Mesendoderm (in vitro differentiated cells): ENCODE measurements around the gene BICRA.

Experiments used
- DNase-seq: peaks from one replicate; pipeline ENCODE4 v3.0.0; 2013
- H2AK5ac ChIP-seq: 2 replicates; pipeline ENCODE4 v1.6.1; 2013; ENCODE audit warnings: low read length, inconsistent platforms
- H2BK120ac ChIP-seq: 2 replicates; pipeline ENCODE4 v1.6.1; 2013; ENCODE audit warnings: low read depth, mild to moderate bottlenecking, low read length, moderate library complexity, mixed read lengths
- H2BK15ac ChIP-seq: replicated peaks from 2 replicates; pipeline ENCODE4 v1.6.1; 2013; ENCODE audit warnings: low read depth, mild to moderate bottlenecking, moderate library complexity
- H2BK5ac ChIP-seq: 2 replicates; pipeline ENCODE4 v1.6.1; 2013; ENCODE audit warnings: low read length, inconsistent platforms
- H3K18ac ChIP-seq: 2 replicates; pipeline ENCODE4 v1.6.1; 2013; ENCODE audit warnings: mild to moderate bottlenecking, low read length, mixed read lengths
- H3K23ac ChIP-seq: one replicate; pipeline ENCODE4 v1.6.1; 2013; ENCODE audit warnings: low read length
- H3K27ac ChIP-seq: 2 replicates; pipeline ENCODE4 v1.5.1; 2013; ENCODE audit warnings: low read depth, mild to moderate bottlenecking, inconsistent platforms, low read length, moderate library complexity
- H3K27me3 ChIP-seq: 2 replicates; pipeline ENCODE4 v1.6.1; 2013; ENCODE audit warnings: low read length, control low read depth, mild to moderate bottlenecking, inconsistent platforms; ENCODE audit not compliant: insufficient read depth, poor library complexity
- H3K36me3 ChIP-seq: 2 replicates; pipeline ENCODE4 v1.6.1; 2013; ENCODE audit warnings: low read length, inconsistent platforms; ENCODE audit not compliant: control insufficient read depth, insufficient read depth
- H3K4ac ChIP-seq: one replicate; pipeline ENCODE4 v1.6.1; 2013; ENCODE audit warnings: low read depth, mild to moderate bottlenecking, low read length, moderate library complexity
- H3K4me1 ChIP-seq: 2 replicates; pipeline ENCODE4 v1.6.1; 2013; ENCODE audit warnings: low read depth, low read length, inconsistent platforms; ENCODE audit not compliant: control insufficient read depth
- H3K4me2 ChIP-seq: 2 replicates; pipeline ENCODE4 v1.6.1; 2013; ENCODE audit warnings: low read length
- H3K4me3 ChIP-seq: 2 replicates; pipeline ENCODE4 v1.5.1; 2013; ENCODE audit warnings: mild to moderate bottlenecking, low read length
- H3K56ac ChIP-seq: one replicate; pipeline ENCODE4 v1.6.1; 2013; ENCODE audit warnings: low read length
- H3K79me1 ChIP-seq: 2 replicates; pipeline ENCODE4 v1.6.1; 2013; ENCODE audit warnings: low read length, inconsistent platforms
- H3K79me2 ChIP-seq: 2 replicates; pipeline ENCODE4 v1.6.1; 2013; ENCODE audit warnings: mild to moderate bottlenecking, low read length; ENCODE audit not compliant: control insufficient read depth, insufficient read depth
- H3K9ac ChIP-seq: 2 replicates; pipeline ENCODE4 v1.6.1; 2013; ENCODE audit warnings: low read length, inconsistent platforms
- H4K5ac ChIP-seq: one replicate; pipeline ENCODE4 v1.6.1; 2013; ENCODE audit warnings: low read length
- H4K8ac ChIP-seq: one replicate; pipeline ENCODE4 v1.6.1; 2013; ENCODE audit warnings: low read depth, mild to moderate bottlenecking, control low read depth, low read length, moderate library complexity
- WGBS: extraction: QIAGEN DNeasy Blood & Tissue Kit; methylation state at CpG from one replicate; pipeline ENCODE4 v1.1.7; 2013; ENCODE audit warnings: low lambda C conversion rate, missing lambda C conversion rate; ENCODE audit not compliant: insufficient coverage; ENCODE audit errors: extremely low coverage; 5-methylcytosine and 5-hydroxymethylcytosine counted together

The BICRA gene

DNA sequence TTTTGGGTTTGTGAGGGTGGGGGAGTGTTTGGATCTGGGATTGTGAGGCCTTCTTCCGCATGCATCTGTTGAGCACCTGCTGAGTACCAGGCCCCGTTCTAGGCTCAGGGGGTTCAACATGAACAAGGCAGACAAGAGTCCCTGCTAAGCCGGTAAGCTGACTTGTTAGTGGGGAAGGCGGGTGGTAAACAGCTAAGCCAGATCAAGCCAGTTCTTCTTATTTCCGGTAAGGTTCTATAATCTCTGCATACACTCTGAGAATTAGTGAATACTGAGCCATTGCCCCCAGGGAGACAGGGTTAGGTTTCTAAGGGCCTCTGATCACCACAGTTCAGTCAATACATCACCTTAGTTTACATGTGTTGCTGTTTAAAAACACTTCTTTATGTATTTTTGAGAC is 94.4 kb downstream of the BICRA start:
- H3K18ac ChIP-seq = no peak overlapping the region
- no peak overlapping the region for H3K4me2 ChIP-seq
- H3K4me1 ChIP-seq = no peaks in the 10 kb centered on the region
- H2AK5ac ChIP-seq = no peak overlapping the region
- H3K4ac ChIP-seq = no peak overlapping the region
- WGBS = no CpG with 5 or more reads among the region's 5 CpGs
- no peak overlapping the region for H3K27ac ChIP-seq
- no peaks in the 10 kb centered on the region for H3K79me1 ChIP-seq
- H2BK120ac ChIP-seq = no peak overlapping the region
- H3K23ac ChIP-seq = no peak overlapping the region
- no peaks in the 10 kb centered on the region for H3K27me3 ChIP-seq
- no peak overlapping the region for H3K9ac ChIP-seq
- no peak overlapping the region for H4K5ac ChIP-seq
- peaks cover 5% of the 10 kb centered on the region for H3K36me3 ChIP-seq
- H4K8ac ChIP-seq = no peak overlapping the region
- no peak overlapping the region for H3K56ac ChIP-seq
- H2BK5ac ChIP-seq = no peak overlapping the region
- DNase-seq = no peak
- H2BK15ac ChIP-seq = no peak overlapping the region
- H3K79me2 ChIP-seq = no peaks in the 10 kb centered on the region
- no peak overlapping the region for H3K4me3 ChIP-seq

DNA sequence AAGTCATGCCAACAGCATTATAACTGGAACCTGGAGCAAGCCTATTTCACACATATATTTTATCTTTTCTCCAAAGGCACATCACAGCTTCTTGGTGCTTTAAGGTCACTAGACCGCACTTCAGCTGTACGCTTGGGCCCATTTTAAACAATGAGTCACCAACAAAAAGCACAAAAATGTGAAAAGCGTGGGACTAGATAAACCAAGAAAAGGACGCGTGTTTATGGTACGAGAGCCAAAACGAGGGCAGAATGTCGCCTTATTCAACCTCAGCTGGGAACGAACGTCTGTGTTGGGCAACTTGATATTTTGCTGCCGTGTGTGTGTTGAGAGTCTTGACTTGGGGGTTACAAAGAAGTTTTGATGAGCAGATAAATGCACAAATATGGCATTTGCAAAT is 95.1 kb downstream of the BICRA start:
- Histone ChIP-seq H3K18ac (no peak overlapping the region), H3K23ac (no peak overlapping the region), H4K8ac (no peak overlapping the region), H3K27me3 (no peaks in the 10 kb centered on the region), H3K36me3 (peaks cover under 1% of the 10 kb centered on the region), H3K79me2 (no peaks in the 10 kb centered on the region), H3K27ac (no peak overlapping the region), H3K4me3 (no peak overlapping the region), H4K5ac (no peak overlapping the region), H2BK15ac (no peak overlapping the region), H2BK120ac (no peak overlapping the region), H2AK5ac (no peak overlapping the region), H3K4me1 (no peaks in the 10 kb centered on the region), H3K56ac (no peak overlapping the region), H3K4me2 (no peak overlapping the region), H2BK5ac (no peak overlapping the region), H3K79me1 (no peaks in the 10 kb centered on the region), H3K9ac (no peak overlapping the region), H3K4ac (no peak overlapping the region)
- no CpG with 5 or more reads among the region's 11 CpGs for WGBS
- DNase-seq = no peak

DNA sequence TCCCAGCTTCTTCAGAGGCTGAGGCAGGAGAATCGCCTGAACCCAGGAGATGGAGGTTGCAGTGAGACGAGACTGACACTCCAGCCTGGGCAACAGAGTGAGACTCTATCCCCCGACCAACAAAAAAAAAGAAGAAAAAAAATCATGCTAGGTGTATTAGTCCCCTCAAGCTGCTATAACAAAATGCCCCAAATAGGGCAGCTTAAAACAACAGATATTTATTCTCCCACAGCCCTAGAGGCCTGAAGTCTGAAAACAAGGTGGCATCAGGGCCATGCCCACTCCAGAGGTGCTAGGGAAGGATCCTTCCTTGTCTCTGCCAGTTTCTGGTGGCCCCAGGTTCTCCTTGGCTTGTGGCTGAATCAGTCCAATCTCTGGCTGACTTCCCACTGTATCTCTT is 95.7 kb downstream of the BICRA start:
- Histone ChIP-seq H3K9ac (no peak overlapping the region), H3K4ac (no peak overlapping the region), H3K79me1 (no peaks in the 10 kb centered on the region), H2BK5ac (no peak overlapping the region), H3K4me2 (no peak overlapping the region), H3K18ac (no peak overlapping the region), H2BK15ac (no peak overlapping the region), H3K56ac (no peak overlapping the region), H4K8ac (no peak overlapping the region), H3K23ac (no peak overlapping the region), H3K79me2 (no peaks in the 10 kb centered on the region), H3K36me3 (no peaks in the 10 kb centered on the region), H2AK5ac (no peak overlapping the region), H3K4me3 (no peak overlapping the region), H3K27me3 (no peaks in the 10 kb centered on the region), H3K4me1 (no peaks in the 10 kb centered on the region), H2BK120ac (no peak overlapping the region), H3K27ac (no peak overlapping the region), H4K5ac (no peak overlapping the region)
- WGBS = no CpG with 5 or more reads among the region's 3 CpGs
- no peak for DNase-seq

DNA sequence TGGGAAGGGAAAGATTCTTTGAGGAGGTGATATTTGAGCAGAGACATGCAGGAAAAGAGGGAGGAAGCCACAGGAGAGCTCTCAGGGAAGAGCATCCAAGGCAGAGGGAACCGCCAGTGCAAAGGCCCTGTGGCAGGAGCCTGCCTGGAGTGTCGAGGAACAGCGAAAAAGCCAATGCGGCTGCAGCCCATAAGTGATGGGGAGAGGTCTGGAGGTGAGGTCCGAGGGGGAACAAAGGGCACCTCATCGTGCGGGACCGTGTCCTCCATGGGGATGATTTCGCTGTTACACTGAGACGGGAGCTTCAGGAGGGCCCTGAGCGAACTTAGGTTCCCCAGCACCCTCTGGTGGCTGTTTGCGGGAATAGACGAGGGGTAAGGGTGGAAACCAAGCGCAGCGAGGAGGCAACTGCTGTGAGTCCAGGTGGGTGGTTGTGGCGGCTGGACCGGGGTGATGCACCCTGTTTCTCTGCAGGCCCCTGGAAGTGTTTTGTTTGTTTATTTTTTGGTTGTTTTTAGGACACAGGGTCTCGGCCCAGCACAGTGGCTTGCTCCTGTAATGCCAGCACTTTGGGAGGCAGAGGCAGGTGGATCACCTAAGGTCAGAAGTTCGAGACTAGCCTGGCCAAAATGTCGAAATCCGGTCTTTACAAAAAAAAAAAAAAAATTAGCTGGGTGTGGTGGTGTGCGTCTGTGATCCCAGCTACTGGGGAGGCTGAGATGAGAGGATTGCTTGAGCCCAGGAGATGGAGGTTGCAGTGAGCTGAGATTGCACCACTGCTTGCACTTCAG is 98.4 kb downstream of the BICRA start:
- H4K8ac ChIP-seq = no peak overlapping the region
- no peaks in the 10 kb centered on the region for H3K27me3 ChIP-seq
- no peak overlapping the region for H3K4me3 ChIP-seq
- no peak overlapping the region for H3K4ac ChIP-seq
- no peak overlapping the region for H2AK5ac ChIP-seq
- H3K36me3 ChIP-seq = no peaks in the 10 kb centered on the region
- no peak overlapping the region for H2BK5ac ChIP-seq
- no peaks in the 10 kb centered on the region for H3K79me1 ChIP-seq
- no peak overlapping the region for H3K18ac ChIP-seq
- no peak overlapping the region for H2BK15ac ChIP-seq
- H3K4me1 ChIP-seq = no peaks in the 10 kb centered on the region
- H3K27ac ChIP-seq = no peak overlapping the region
- no peak overlapping the region for H2BK120ac ChIP-seq
- H3K56ac ChIP-seq = no peak overlapping the region
- no CpG with 5 or more reads among the region's 22 CpGs for WGBS
- peak; percentile 87 for DNase-seq
- H3K4me2 ChIP-seq = no peak overlapping the region
- H3K23ac ChIP-seq = no peak overlapping the region
- no peaks in the 10 kb centered on the region for H3K79me2 ChIP-seq
- no peak overlapping the region for H4K5ac ChIP-seq
- no peak overlapping the region for H3K9ac ChIP-seq

DNA sequence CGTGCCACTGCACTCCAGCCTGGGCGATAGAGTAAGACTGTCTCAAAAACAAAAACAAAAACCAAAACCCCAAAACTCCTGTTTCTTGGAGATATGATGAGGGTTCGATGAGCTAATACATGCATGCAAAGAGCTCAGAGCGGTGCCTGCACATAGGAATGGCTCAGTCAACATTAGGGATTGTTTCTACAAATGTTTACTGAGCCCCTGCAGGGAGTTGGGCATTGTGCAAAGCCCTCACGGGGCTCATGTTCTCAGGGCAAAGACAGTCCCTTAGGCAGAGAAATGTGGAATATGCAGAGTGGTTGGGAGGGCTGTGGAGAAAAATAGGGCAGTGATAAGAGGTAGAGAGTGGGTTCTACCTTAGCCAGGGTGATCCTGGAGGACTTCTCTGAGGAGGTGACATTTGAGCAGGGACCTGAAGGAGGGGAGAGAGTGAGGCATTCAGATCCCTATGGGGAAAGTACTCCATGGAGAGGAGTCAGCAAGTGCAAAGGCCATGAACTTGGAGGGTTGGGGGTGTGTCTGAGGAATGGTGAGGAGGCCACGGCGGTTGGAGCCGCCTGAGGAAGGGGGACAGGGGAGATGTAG is 102.8 kb downstream of the BICRA start:
- Histone ChIP-seq H3K36me3 (no peaks in the 10 kb centered on the region), H2BK15ac (no peak overlapping the region), H3K27ac (no peak overlapping the region), H3K56ac (no peak overlapping the region), H3K4me3 (no peak overlapping the region), H3K9ac (no peak overlapping the region), H3K79me1 (no peaks in the 10 kb centered on the region), H4K5ac (no peak overlapping the region), H3K4ac (no peak overlapping the region), H2AK5ac (no peak overlapping the region), H3K4me1 (no peaks in the 10 kb centered on the region), H3K27me3 (no peaks in the 10 kb centered on the region), H2BK5ac (no peak overlapping the region), H3K79me2 (no peaks in the 10 kb centered on the region), H2BK120ac (no peak overlapping the region), H3K4me2 (no peak overlapping the region), H4K8ac (no peak overlapping the region), H3K23ac (no peak overlapping the region), H3K18ac (no peak overlapping the region)
- WGBS = no CpG with 5 or more reads among the region's 8 CpGs
- DNase-seq = no peak
